ENCODE measurements around the gene ATP2A3.

GRCh38 chr17:3955673-3955988, 8.6 kb downstream of the ATP2A3 start:
- TF ChIP-seq BHLHE40 (IDR thresholded peaks at IDR 0.05; ENCODE audit: borderline replicate concordance) (no peak), HDGF (IDR thresholded peaks at IDR 0.05; ENCODE audit: borderline replicate concordance) (no peak), TARDBP (IDR thresholded peaks at IDR 0.05) (no peak), FOXM1 (IDR thresholded peaks at IDR 0.05; ENCODE audit: borderline replicate concordance) (no peak)

Data from HEK293T (cell line).